Subcutaneous adipose tissue (tissue), 4 donors: ENCODE results near the gene HTT. TPM values are rescaled to one million over a fixed set of nuclear protein-coding genes. Genes with fewer than 3 reads are reported as not detected.

ENCODE experiments used
- total RNA-seq, 4 donors: library from RNA; depleted of rRNA; stranded (reverse); fragments of >200 nt; gene quantifications; one replicate each; pipeline ENCODE4 v1.1.0, GENCODE V29; 2016
- TF ChIP-seq, protein P1 (sequence below): fragments of 450-650 bp; IDR thresholded peaks from one replicate; pipeline ENCODE4 v1.5.1; 2016; ENCODE audit warnings: low read depth, mild to moderate bottlenecking, control low read depth, antibody characterized with exemption, moderate library complexity

HTT gene
- total RNA-seq, 4 donors from 2014 or later: 48.2 to 79.3 (median 72.1) TPM

- TF ChIP-seq, protein P1, sequence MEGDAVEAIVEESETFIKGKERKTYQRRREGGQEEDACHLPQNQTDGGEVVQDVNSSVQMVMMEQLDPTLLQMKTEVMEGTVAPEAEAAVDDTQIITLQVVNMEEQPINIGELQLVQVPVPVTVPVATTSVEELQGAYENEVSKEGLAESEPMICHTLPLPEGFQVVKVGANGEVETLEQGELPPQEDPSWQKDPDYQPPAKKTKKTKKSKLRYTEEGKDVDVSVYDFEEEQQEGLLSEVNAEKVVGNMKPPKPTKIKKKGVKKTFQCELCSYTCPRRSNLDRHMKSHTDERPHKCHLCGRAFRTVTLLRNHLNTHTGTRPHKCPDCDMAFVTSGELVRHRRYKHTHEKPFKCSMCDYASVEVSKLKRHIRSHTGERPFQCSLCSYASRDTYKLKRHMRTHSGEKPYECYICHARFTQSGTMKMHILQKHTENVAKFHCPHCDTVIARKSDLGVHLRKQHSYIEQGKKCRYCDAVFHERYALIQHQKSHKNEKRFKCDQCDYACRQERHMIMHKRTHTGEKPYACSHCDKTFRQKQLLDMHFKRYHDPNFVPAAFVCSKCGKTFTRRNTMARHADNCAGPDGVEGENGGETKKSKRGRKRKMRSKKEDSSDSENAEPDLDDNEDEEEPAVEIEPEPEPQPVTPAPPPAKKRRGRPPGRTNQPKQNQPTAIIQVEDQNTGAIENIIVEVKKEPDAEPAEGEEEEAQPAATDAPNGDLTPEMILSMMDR: no peak
Measured at GRCh38 chr4:3287972-3288570, 213.6 kb downstream of the HTT start.

GRCh38 chr4:3288571-3289094 lies 214.2 kb downstream of the HTT start:
- TF ChIP-seq, protein P1: no peak

DNA sequence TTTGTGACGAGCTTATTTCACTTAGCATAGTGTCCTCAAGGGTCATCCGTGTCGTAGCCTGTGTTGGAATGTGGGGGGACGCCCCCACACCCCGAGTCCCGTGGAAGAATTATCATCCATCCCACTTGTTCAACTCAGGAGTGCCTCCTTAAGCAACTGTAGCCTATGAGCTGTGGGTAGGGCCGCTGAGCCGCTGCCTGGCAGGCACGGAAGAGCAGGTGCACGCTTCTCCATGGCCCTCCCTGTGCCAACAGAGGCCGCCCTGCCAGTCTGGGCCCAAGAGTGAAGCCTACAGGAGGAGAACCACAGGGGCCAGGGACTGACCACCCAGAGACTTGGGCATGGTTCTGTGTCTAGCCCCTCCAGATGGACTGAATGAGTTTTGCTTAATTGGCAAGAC lies 216.0 kb downstream of the HTT start:
- TF ChIP-seq, protein P1: no peak

DNA sequence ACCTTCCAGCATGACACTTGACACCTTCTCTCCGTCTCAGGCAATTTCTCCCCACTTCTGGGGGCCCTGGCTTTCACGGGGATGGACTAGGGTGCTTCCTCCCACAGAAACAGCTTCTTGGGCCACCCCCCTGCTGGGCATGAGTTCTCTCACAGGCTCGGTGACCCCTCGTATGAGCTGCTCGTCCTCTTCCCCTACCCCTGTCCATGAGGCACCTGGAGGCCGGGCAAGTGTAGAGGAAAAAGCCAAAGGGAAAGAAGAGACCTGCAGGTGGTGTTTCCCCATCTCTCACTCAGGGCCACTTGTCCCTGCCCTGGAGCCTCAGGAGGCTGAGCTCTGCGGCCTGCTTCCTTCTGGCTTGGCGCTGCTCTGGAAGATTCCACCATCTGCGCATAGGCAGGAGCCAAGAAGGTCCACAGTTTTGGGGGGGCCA lies 216.4 kb downstream of the HTT start:
- TF ChIP-seq, protein P1: no peak

DNA sequence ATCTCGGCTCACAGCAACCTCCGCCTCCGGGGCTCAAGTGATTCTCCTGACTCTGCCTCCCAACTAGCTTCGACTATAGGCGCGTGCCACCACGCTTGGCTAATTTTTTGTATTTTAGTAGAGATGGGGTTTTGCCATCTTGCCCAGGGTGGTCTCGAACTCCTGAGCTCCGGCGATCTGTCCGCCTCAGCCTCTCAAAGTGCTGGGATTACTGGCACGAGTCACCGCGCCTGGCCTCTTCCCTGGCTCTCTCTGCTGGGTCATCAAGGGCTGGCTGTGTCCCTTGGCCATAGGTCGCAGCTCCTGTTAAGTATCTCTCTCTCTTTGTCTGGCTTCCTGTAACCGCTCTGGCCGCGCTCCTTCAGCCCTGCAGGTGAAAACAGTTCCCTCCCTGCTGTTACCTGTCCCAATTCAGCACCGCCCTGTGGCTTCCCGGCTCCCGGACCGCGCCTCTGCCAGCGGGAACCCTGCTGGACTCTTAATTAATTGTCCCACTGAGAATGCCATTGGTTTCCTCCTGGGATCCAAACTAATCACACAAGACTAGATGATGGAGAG lies 217.0 kb downstream of the HTT start:
- TF ChIP-seq, protein P1: no peak

DNA sequence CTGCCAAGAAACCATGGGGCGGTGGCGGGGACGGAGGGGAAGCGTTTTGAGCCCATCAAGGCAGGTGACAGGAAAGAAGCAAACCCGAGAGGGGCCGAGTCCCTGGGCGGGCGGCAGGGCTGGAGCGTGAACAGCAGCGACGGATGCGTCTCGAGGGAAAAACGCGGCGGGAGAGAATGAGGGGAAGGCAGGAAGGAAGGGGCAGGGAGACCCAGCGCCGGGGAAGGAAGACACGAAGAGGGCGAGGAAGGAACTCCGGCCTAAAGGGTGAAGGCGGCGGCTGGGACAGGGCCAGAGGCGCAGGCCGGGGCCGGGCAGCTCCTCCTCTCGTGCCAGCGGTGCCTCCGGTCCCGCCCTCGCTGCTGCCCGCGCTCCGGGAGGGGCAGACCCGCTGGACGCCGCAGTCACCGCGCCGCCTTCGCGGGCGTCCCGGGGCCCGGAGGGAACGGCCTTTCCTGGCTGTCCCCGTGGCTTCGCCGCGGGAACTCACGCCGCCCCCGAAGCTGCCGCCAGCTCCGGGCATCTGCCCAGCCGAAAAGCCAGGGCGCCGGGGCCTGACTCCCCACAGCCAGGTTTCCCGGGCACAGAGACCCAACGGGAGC lies 217.6 kb downstream of the HTT start:
- TF ChIP-seq, protein P1: no peak
